CD4-positive, alpha-beta T cell treated with Interleukin-6 at 100 ng/mL for 8 hours (primary cell): ENCODE data around the gene ATP8B3.

Source experiments
- DNase-seq: peaks from one replicate; pipeline ENCODE4 v3.0.0-alpha.2; 2020; ENCODE audit warnings: mixed read lengths, low spot score

The ATP8B3 gene

GRCh38 chr19:1746401-1747284 lies 65.4 kb downstream of the ATP8B3 start:
- DNase-seq = no peak

DNA sequence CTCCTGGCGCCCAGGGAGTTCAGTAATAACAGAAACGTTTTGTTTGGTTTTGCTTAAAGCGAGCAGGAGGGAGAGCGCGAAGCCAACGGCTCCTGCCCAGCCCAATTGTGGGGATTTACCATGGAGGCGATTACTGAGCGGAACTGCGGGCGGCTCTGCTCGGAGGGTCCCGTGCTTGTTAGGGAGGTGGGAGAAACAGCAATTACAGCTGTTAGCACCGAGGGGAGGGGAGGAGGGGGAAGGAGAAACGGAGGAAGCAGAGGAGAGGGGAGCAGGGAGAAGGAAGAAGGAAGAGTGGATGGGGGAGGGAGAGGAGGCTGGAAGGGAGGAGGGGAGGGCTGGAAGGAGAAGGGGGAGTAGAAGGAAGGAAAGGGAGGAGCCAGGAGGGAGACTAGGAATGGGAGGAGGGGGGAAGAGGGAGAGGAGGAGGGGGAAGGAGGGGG lies 66.5 kb downstream of the ATP8B3 start:
- DNase-seq = no peak

DNA sequence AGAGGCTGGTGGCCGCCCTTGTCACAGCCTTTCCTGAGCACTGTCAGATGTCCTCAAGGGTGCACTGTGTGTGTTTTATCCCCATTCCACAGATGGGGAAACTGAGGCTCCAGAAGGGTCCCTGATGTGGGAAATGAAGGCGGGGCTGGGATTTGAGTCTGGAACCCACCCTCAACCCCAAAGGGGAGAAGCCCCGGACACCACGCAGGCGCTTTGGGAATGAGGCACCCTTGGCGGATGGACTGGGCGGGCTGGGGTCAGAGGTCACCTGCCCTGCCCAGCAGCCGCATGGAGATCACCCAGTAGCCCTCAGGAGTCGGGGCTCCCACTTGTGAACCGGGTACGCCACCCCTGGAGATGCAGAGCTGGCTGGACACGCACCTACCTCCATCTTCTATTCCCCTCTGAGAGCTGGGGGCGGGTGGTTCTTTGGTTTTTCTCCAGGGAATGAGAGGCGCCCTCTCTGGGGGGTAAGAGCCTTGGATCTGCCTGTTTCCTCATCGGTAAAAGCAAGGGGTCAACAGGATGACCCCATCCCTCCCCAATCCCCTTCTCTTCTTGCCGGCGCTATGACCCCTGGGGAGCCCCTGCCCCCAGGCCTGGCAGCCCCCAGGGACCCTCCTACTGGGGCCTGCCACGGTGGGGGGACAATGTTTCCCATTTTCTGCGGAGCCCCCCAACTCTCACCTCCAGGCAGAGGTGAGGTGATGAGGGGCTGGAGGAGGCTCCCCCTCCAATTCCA lies 67.1 kb downstream of the ATP8B3 start:
- DNase-seq = no peak

DNA sequence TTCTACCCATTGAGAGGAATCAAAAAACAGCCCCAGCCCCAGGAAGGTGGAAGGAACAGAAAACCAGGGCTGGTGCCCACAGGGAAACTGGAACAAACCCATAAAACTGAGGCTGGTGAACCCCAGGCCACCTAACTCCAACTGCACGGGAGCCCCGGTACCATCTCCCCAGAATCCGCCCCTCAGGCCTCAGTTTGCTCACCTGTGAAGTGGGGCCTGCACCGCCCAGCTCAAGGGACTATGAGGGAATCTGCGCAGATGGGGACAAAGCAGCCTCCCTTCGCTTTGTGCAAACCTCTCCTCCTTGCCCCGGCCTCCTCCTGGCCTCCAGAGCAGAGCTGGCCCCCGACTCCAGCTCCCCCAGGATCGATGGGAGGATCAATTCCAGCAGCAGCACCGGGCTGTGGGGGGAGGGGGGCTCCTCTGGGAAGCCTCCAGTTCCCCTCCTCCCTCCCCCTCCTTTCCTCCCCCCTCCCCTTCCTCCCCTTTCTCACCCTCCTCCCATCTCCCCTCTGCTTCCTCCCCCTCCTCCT lies 67.9 kb downstream of the ATP8B3 start:
- DNase-seq = no peak

DNA sequence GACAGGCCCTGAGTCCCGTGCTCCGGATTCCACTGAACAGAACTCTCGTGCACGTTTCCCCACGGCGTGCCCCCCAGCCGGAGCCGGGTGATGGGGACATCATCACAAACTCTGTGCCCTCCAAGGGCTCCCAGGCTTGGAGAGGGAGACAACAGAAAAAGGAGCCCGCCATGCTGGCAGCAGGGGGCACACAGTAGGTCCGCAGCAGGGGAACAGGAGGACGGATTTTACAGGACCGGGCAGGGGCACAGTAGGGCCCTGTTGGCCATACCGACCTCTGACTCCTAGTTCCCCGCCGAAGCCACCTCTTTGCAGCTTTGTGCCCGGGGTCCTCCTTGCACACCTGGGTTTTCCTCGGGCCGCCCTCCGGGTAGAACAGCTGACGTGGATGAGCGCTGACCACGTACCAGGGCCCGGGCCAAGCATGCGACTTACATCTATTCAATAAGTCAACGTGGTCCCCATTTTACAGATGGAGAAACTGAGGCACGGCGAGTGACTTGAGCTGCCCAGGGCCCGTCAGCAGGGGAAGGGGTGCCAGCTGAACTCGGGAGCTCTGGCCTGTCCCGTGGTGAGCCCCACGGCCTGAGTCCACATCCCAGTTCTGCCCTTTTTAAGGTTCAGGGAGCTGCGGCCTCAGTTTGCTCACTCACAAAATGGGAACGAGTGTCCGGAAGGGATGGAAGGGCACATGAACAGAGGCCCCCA lies 68.9 kb downstream of the ATP8B3 start:
- DNase-seq = no peak

GRCh38 chr19:1739960-1740629 lies 72.0 kb downstream of the ATP8B3 start:
- no peak for DNase-seq

DNA sequence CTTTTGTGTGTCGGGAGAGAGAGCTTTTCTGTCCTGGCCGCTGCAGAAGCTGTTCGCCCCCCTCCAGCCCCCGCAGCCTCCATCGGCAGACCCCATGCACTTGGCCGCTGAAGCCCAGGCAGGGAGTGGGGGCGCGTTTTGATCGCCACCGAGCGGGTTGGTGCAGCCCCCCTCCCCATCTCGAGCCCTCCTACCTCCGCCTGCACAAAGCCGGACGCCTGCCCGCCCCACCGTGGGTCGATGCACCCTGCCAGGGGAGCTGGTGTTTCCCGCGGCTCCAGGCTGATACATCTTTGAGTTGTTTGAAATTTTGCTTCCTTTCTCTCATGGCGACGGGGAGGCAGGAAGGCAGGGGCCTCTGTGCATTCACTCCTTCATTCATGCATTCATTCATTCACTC lies 75.1 kb downstream of the ATP8B3 start:
- DNase-seq = no peak

DNA sequence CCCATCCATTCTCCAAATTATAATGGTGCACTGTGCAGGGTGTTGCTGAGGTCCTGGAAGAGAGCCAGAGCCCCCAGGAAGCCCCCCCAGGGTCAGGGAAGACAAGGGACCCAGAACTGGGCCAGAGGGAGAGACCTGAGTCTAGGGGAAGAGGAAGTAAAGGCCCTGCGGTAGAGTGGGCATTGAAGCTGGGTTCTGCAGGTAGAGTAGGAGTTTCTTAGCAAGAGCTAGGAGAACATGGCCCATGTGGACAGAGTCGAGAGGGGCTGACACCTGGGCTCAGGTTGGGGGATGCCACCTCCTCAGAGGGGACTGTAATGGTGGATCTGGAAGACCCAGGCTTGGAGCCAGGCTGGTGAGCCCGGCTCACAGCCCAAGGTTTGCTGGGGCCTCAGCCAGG lies 75.8 kb downstream of the ATP8B3 start:
- DNase-seq = no peak

DNA sequence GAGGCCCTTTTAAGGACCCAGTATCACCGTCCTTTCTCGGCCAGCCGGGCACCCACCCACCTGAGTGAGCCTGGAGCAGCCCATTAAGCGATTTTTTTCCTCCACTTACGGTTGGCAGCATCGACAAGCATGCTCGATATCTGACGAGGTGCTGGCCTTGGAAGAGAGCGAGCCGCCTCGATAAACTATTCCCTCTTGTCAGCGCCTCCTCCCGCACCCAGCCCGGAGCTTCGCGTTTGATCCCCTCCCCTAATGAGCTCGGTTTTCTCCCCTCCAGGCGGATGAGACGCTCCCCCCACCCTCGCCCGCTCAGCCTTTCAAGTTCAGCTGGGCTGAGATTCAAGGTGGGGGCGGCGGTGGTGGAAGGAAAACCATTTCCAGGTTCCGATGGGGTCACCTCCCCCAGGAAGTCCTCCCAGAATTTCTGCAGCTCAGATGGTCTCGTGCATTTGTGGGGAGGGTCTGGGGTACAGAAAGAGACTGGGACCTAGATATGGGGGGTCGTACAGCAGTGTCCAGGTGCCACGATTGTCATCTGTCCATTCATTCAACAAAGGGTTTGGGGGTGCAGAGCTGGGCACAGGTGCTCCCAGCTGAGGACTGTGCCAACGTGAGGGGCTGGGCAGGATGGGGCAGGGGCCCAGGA lies 77.6 kb downstream of the ATP8B3 start:
- DNase-seq = no peak
